ENCODE results near the gene ZNF79. TPM values are rescaled to one million over a fixed set of nuclear protein-coding genes. Genes with fewer than 3 reads are reported as not detected.

ZNF79 gene
- total and polyA plus RNA-seq, 9 of the 15 experiments (the other 6 are each of a cell fraction or from before 2014, with no cell fraction given): 0.62 to 7.0 (median 4.1) TPM

DNA sequence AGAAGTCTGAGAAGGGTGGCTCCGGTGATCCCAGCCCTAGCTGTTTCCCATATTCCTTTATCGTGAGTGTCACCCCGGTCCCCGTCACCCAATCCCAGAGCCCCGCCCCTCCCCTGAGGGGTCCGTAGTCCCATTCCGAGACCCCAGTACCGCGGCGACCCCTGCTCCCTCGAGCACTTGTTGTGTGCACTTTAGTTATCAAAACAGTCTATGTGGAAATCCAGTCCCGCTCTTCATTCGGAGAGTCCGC is 27.4 kb downstream of the ZNF79 start (continued):
- TF ChIP-seq, protein P1, sequence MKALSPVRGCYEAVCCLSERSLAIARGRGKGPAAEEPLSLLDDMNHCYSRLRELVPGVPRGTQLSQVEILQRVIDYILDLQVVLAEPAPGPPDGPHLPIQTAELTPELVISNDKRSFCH (CRISPR knock-in tag; IDR thresholded peaks at IDR 0.05): no peak
- TF ChIP-seq, protein P1 (tag; IDR thresholded peaks at IDR 0.05): no peak
- TF ChIP-seq HIVEP1 (CRISPR knock-in tag; IDR thresholded peaks at IDR 0.05) (no peak), MCM3 (IDR thresholded peaks at IDR 0.05) (no peak), MECOM (CRISPR knock-in tag; IDR thresholded peaks at IDR 0.05) (no peak), BACH1 (tag; IDR thresholded peaks at IDR 0.05) (no peak), ZNF57 (CRISPR knock-in tag; IDR thresholded peaks at IDR 0.05) (no peak), SMARCB1 (IDR thresholded peaks at IDR 0.05; ENCODE audit: insufficient read length, low read depth) (no peak), ZBTB7A (IDR thresholded peaks at IDR 0.05; ENCODE audit: borderline replicate concordance, control insufficient read depth, low read depth, low read length) (peak; percentile 79), NFRKB (IDR thresholded peaks at IDR 0.05; ENCODE audit: low read depth) (no peak), ZNF212 (CRISPR knock-in tag; IDR thresholded peaks at IDR 0.05) (no peak), ZNF184 (CRISPR knock-in tag; IDR thresholded peaks at IDR 0.05) (no peak), NR2C2 (CRISPR knock-in tag; IDR thresholded peaks at IDR 0.05) (no peak), NR2C2 (tag; IDR thresholded peaks at IDR 0.05) (0 out of 2 replicates have a peak, but pooled peaks have one; percentile 22), HNRNPK (IDR thresholded peaks at IDR 0.05; ENCODE audit: low read depth, low read length, poor library complexity, severe bottlenecking) (no peak)
- TF ChIP-seq, protein P2, sequence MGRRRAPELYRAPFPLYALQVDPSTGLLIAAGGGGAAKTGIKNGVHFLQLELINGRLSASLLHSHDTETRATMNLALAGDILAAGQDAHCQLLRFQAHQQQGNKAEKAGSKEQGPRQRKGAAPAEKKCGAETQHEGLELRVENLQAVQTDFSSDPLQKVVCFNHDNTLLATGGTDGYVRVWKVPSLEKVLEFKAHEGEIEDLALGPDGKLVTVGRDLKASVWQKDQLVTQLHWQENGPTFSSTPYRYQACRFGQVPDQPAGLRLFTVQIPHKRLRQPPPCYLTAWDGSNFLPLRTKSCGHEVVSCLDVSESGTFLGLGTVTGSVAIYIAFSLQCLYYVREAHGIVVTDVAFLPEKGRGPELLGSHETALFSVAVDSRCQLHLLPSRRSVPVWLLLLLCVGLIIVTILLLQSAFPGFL (CRISPR knock-in tag; IDR thresholded peaks at IDR 0.05): 0 out of 2 replicates have a peak, but pooled peaks have one; percentile 31
- TF ChIP-seq, protein P3, sequence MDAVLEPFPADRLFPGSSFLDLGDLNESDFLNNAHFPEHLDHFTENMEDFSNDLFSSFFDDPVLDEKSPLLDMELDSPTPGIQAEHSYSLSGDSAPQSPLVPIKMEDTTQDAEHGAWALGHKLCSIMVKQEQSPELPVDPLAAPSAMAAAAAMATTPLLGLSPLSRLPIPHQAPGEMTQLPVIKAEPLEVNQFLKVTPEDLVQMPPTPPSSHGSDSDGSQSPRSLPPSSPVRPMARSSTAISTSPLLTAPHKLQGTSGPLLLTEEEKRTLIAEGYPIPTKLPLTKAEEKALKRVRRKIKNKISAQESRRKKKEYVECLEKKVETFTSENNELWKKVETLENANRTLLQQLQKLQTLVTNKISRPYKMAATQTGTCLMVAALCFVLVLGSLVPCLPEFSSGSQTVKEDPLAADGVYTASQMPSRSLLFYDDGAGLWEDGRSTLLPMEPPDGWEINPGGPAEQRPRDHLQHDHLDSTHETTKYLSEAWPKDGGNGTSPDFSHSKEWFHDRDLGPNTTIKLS (IDR thresholded peaks at IDR 0.05; ENCODE audit: borderline replicate concordance, low read depth): peak; percentile 19
- TF ChIP-seq, protein P4, sequence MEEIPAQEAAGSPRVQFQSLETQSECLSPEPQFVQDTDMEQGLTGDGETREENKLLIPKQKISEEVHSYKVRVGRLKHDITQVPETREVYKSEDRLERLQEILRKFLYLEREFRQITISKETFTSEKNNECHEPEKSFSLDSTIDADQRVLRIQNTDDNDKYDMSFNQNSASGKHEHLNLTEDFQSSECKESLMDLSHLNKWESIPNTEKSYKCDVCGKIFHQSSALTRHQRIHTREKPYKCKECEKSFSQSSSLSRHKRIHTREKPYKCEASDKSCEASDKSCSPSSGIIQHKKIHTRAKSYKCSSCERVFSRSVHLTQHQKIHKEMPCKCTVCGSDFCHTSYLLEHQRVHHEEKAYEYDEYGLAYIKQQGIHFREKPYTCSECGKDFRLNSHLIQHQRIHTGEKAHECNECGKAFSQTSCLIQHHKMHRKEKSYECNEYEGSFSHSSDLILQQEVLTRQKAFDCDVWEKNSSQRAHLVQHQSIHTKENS (CRISPR knock-in tag; IDR thresholded peaks at IDR 0.05): no peak
- TF ChIP-seq, protein P5, sequence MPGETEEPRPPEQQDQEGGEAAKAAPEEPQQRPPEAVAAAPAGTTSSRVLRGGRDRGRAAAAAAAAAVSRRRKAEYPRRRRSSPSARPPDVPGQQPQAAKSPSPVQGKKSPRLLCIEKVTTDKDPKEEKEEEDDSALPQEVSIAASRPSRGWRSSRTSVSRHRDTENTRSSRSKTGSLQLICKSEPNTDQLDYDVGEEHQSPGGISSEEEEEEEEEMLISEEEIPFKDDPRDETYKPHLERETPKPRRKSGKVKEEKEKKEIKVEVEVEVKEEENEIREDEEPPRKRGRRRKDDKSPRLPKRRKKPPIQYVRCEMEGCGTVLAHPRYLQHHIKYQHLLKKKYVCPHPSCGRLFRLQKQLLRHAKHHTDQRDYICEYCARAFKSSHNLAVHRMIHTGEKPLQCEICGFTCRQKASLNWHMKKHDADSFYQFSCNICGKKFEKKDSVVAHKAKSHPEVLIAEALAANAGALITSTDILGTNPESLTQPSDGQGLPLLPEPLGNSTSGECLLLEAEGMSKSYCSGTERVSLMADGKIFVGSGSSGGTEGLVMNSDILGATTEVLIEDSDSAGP (CRISPR knock-in tag; IDR thresholded peaks at IDR 0.05): no peak
- TF ChIP-seq, protein P6, sequence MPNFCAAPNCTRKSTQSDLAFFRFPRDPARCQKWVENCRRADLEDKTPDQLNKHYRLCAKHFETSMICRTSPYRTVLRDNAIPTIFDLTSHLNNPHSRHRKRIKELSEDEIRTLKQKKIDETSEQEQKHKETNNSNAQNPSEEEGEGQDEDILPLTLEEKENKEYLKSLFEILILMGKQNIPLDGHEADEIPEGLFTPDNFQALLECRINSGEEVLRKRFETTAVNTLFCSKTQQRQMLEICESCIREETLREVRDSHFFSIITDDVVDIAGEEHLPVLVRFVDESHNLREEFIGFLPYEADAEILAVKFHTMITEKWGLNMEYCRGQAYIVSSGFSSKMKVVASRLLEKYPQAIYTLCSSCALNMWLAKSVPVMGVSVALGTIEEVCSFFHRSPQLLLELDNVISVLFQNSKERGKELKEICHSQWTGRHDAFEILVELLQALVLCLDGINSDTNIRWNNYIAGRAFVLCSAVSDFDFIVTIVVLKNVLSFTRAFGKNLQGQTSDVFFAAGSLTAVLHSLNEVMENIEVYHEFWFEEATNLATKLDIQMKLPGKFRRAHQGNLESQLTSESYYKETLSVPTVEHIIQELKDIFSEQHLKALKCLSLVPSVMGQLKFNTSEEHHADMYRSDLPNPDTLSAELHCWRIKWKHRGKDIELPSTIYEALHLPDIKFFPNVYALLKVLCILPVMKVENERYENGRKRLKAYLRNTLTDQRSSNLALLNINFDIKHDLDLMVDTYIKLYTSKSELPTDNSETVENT (CRISPR knock-in tag; IDR thresholded peaks at IDR 0.05): no peak
